GM10248 (cell line): Measurements from ENCODE around the gene STK38L.

ENCODE experiments used
- CTCF ChIA-PET: fragments of 300-600 bp; sonication (Branson Sonifier 250); formaldehyde crosslinking; extraction: SDS; loops from one replicate; lab custom pipeline; 2021; ENCODE audit warnings: antibody characterized with exemption; lab: Yijun Ruan, JAX
- POLR2A ChIA-PET: fragments of 350-650 bp; sonication (Branson Sonifier 250); formaldehyde crosslinking; extraction: SDS; loops from one replicate; lab custom pipeline; 2020; ENCODE audit warnings: antibody characterized with exemption; lab: Yijun Ruan, JAX
- DNase-seq: peaks from one replicate; pipeline ENCODE4 v3.0.0; 2012; ENCODE audit errors: extremely low spot score
- TF ChIP-seq, protein P1 (sequence below): IDR thresholded peaks from 2 replicates; pipeline ENCODE4 v1.5.1; 2012; ENCODE audit warnings: mild to moderate bottlenecking, low read depth; ENCODE audit errors: extremely low read depth, missing control alignments, control extremely low read depth

STK38L gene

DNA sequence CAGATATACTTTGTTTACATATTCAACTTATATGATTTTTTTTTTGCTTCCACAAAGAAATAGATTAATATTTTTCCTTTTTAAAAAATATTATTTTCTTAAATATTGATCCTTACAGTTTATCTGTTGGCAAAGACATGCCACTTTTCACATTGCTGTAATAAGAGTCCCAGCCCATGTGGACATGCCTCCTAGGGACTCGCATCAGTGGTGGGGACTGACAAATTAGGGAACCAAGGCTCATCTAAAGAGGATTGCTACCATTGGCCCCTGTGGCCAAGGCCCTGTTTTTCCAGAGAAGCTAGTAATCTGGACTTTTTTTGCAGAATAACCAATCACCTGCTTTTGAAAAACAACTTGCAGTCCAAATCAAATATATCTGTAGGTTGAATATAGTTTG, 60.8 kb downstream of the STK38L start:
- DNase-seq, result no peak
- ChIA-PET POLR2A (no interaction called here), CTCF (interaction anchor here (0.7 to 8.2 kb wide), 26 partner anchors 8 to 457 kb away, joined by 3 to 63 read pairs (median 6); partner anchors contain the start of genes BMAL2, STK38L and TM7SF3)
- TF ChIP-seq, protein P1, sequence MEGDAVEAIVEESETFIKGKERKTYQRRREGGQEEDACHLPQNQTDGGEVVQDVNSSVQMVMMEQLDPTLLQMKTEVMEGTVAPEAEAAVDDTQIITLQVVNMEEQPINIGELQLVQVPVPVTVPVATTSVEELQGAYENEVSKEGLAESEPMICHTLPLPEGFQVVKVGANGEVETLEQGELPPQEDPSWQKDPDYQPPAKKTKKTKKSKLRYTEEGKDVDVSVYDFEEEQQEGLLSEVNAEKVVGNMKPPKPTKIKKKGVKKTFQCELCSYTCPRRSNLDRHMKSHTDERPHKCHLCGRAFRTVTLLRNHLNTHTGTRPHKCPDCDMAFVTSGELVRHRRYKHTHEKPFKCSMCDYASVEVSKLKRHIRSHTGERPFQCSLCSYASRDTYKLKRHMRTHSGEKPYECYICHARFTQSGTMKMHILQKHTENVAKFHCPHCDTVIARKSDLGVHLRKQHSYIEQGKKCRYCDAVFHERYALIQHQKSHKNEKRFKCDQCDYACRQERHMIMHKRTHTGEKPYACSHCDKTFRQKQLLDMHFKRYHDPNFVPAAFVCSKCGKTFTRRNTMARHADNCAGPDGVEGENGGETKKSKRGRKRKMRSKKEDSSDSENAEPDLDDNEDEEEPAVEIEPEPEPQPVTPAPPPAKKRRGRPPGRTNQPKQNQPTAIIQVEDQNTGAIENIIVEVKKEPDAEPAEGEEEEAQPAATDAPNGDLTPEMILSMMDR, result no peak

DNA sequence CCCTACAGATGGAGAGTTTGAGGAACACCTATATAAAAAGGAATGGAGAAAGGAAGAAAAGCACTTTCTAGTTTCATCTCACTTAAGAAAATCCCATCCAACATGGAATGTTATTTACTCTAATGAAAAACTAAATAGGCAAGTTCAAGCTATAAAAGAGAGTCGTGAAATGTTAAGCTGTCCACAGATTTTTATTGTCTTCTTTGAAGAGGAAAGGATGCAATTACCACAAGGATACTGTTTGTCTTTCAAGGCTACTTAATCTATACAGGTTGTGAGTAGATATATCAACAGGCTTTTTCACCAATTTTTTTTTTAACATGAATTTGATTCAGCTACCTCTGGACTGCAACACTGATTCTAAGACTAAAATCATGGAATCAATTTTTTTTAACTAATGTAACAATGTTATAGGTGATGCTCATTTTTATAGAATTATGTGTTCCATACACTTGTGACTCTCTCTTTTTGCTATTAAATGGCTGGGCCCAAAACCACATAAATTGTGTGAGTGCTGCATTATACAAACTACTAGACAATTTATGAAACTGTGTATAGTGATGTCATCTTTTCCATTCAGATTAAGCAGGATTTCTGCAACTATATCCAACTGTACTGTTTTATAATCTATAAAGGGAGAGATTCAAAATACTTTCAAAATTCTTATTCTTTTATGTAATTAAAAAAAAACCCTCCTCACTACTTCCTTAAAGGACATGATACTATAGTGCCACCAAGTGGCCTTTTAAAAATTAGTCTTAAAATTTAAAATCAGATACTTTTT, 61.8 kb downstream of the STK38L start:
- ChIA-PET CTCF (interaction anchor here (0.6 to 8.2 kb wide), 51 partner anchors 8 to 592 kb away, joined by 3 to 63 read pairs (median 4); partner anchors contain the start of genes BMAL2, ITPR2, MED21 and STK38L), POLR2A (interaction anchor here (0.7 to 1.5 kb wide), 2 partner anchors 10 to 283 kb away, joined by 4 read pairs; partner anchors contain the start of gene MED21)
- no peak for DNase-seq
- TF ChIP-seq, protein P1, result peak; percentile 31

DNA sequence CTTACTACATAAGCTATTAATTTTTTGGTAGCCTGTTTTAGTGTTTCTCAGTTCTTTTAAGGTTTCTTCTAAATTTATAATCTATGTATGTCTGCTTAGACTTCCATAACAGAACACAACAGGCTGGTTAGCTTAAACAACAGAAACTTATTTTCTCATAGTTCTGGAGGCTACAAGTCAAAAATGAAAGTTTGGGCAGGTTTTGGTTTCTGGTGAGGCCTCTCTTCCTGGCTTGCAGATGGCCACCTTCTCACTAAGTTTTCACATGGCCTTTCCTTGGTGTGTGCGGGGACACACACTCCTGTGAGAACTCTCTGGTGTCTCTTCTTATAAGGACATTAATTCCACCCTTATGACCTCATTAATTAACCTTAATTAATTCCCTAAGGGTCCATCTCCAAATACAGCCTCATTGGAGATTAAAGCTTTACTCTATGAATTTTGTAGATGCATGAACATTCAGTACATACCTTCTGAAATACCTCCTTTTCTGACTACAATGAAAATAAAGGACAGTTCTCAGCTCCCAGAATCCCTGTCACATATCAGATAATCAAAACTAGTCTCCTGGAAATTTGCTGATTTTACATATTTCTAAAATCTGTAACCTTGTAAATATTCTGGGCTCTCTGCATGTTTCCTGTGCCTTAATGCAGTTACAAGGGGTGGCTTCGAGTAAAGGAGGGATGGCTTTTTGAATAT, 65.4 kb downstream of the STK38L start:
- no peak for DNase-seq
- CTCF ChIA-PET, result interaction anchor here (1.4 to 7.4 kb wide), 3 partner anchors 13 to 296 kb away, joined by 4 to 63 read pairs (median 5); partner anchors contain the start of gene TM7SF3
- POLR2A ChIA-PET, result no interaction called here
- TF ChIP-seq, protein P1, result no peak

DNA sequence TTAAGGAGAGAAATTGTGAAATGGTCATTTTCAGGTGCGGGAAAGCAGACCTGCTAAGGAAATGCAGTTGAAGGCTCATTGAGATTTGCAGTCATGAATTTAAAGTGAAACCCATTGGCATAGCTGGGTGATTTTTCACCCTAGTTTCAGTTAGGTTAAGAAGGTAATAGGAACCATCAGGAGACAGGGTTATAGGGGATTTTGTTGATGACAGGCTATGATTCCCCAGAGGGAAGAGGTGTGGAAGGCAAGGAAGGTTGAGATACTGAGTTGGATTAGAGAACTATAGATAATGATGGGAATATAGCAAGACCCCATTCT, 65.9 kb downstream of the STK38L start:
- no peak for DNase-seq
- CTCF ChIA-PET, result interaction anchor here (1.4 to 7.4 kb wide), 3 partner anchors 12 to 296 kb away, joined by 4 to 63 read pairs (median 5); partner anchors contain the start of gene TM7SF3
- TF ChIP-seq, protein P1, result no peak
- POLR2A ChIA-PET, result no interaction called here

DNA sequence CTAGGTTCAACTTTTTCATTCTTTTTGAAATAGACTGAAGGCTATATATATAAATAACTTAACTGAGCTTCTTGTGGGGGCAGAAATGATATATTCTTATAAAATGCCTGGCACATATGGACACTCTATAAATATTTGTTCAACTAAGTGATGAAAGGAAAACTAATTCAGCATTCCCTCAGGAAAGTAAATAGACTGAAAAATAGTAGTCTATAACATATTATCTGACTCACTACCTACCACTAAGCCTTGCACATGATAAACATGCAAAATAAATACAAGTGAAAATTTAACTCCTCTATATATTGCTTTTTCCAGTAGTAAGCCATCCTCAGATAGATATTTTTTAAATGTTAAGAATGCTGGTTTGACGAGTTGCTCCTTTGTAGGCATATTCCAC, 72.9 kb downstream of the STK38L start:
- ChIA-PET POLR2A (no interaction called here), CTCF (interaction anchor here (0.8 to 1.4 kb wide), 3 partner anchors 11 to 20 kb away, joined by 3 to 4 read pairs (median 4); no protein-coding TSS in a partner anchor)
- TF ChIP-seq, protein P1, result no peak
- no peak for DNase-seq

DNA sequence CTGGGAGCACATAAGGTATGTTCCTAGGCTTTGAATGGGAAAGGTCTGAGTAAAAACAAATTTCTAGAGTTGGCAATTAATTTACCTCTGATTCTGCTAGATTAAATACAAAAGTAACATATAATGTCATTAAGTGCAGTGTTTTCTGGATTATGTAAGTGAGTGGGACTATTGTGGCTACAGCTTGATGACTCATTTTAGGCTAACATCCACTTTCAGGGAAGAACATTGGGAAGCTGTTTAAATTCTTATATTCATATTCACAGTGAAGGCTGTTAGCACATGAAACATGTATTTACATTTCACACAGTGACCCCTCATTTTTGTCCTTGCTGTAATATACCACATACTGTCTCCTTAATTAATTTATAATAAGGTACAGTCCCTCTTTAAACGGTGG, 75.3 kb downstream of the STK38L start:
- POLR2A ChIA-PET, result no interaction called here
- TF ChIP-seq, protein P1, result no peak
- CTCF ChIA-PET, result interaction anchor here (1.9 to 8.2 kb wide), 3 partner anchors 10 to 12 kb away, joined by 4 to 63 read pairs (median 9); no protein-coding TSS in a partner anchor
- DNase-seq, result no peak
